NB4 (cell line): ENCODE measurements around the gene RNF44.

Experiments
- DNase-seq: peaks from one replicate; pipeline ENCODE4 v3.0.0; 2010; ENCODE audit warnings: low read depth
- H3K4me3 ChIP-seq: one replicate; pipeline ENCODE4 v1.5.1; 2011; ENCODE audit warnings: mild to moderate bottlenecking, low read depth, low read length, moderate library complexity
- CTCF ChIP-seq: IDR thresholded peaks from one replicate; pipeline ENCODE4 v1.5.1; 2012; ENCODE audit warnings: low read depth, low read length
- MYC ChIP-seq: IDR thresholded peaks from 2 replicates; pipeline ENCODE4 v1.6.1; 2011; ENCODE audit warnings: low read depth, low read length
- POLR2A ChIP-seq: IDR thresholded peaks from 2 replicates; pipeline ENCODE4 v1.6.1; 2011; ENCODE audit warnings: mild to moderate bottlenecking; ENCODE audit not compliant: insufficient read length; ENCODE audit errors: extremely low read depth
- TF ChIP-seq, protein P1 (sequence below): IDR thresholded peaks from 2 replicates; pipeline ENCODE4 v1.6.1; 2011; ENCODE audit warnings: low read depth, low read length

The RNF44 gene

DNA sequence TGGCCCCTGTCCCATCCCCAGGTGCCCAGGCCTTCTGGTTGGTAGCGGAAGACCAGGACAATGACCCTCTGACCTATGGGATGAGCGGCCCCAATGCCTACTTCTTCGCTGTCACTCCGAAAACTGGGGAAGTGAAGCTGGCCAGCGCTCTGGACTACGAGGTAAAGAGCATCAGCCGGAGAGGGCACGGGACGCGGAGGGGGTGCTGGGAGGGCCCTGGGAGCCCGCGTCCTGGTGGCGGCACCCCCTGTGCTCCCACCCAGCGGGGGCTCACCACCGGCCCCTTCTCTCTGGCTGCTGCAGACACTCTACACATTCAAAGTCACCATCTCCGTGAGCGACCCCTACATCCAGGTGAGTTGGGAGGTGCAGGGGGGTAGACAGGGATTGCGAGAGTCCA lies 31.5 kb upstream of the RNF44 start:
- H3K4me3 ChIP-seq, result no peak overlapping the region
- TF ChIP-seq MYC, result no peak
- TF ChIP-seq, protein P1, sequence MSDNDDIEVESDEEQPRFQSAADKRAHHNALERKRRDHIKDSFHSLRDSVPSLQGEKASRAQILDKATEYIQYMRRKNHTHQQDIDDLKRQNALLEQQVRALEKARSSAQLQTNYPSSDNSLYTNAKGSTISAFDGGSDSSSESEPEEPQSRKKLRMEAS, result no peak
- no peak for TF ChIP-seq CTCF
- no peak for TF ChIP-seq POLR2A
- no peak for DNase-seq

DNA sequence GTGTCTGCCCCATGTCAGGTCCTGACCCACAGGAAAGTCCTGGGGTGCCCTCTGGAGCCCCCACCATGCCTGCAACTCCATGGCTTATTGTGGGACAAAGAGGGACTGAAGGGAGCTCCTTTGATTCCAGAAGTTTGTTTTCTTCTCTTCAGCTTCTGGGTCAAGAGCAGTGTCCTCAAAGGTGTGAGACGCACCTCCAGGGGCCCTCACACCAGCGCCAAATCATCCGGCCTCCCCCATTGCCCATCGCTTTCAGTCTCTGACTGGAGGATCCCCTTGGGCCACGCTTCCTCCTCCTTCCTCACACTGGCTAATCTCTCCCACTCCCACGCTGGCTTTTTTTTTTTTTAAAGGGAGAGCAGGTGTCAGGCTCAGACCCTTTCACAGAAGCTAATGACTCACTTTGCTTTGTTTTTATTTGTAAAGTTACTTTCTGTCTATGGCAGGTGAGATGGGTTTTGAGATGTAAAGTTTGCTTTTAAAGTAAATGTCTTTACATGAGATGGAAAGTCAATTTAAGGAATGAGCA lies 28.6 kb upstream of the RNF44 start:
- no peak overlapping the region for H3K4me3 ChIP-seq
- DNase-seq, result no peak
- TF ChIP-seq, protein P1, result no peak
- TF ChIP-seq POLR2A (no peak), CTCF (no peak), MYC (no peak)

- TF ChIP-seq MYC, result no peak
- no peak for DNase-seq
- no peak overlapping the region for H3K4me3 ChIP-seq
Measured at GRCh38 chr5:176564002-176564401, 26.8 kb upstream of the RNF44 start.

- no peak for TF ChIP-seq CTCF
- TF ChIP-seq POLR2A, result no peak
- TF ChIP-seq MYC, result no peak
- TF ChIP-seq, protein P1, result no peak
- H3K4me3 ChIP-seq, result no peak overlapping the region
- DNase-seq, result no peak
Measured at GRCh38 chr5:176562189-176562588, 25.0 kb upstream of the RNF44 start.

- no peak overlapping the region for H3K4me3 ChIP-seq
- no peak for TF ChIP-seq POLR2A
- TF ChIP-seq MYC, result no peak
- TF ChIP-seq, protein P1, result no peak
- no peak for TF ChIP-seq CTCF
Measured at GRCh38 chr5:176561259-176561658, 24.1 kb upstream of the RNF44 start.

DNA sequence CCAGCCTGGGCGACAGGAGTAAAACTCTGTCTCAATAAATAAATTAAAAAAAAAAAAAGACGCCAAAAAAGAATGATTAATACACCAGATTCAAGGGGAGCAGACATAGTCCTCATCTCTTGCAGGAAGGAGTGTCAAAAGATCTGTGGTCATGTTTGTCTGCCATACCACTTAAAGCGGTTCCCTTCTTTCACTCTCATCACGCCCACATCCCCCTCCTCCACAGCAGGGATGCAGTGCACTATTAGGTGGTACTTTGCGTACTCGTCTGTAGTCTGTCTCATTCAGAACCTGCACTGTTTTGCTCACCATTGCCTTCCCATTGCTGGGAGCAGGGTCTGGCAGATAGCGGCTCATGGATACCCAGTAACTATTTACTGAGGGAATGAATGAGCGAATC lies 23.2 kb upstream of the RNF44 start:
- no peak overlapping the region for H3K4me3 ChIP-seq
- DNase-seq, result no peak
- TF ChIP-seq, protein P1, result no peak
- TF ChIP-seq MYC (no peak), CTCF (no peak), POLR2A (no peak)

More at GRCh38 chr5:176561259-176561658, 24.1 kb upstream of the RNF44 start:
- DNase-seq, result no peak
